GM12892 (cell line): ENCODE measurements around the gene ZNF511.

Source experiments
- POLR2AphosphoS5 ChIP-seq: IDR thresholded peaks from 2 replicates; pipeline ENCODE4 v1.6.1; 2011; ENCODE audit warnings: low read depth, low read length, control low read depth
- TAF1 ChIP-seq: IDR thresholded peaks from 2 replicates; pipeline ENCODE4 v1.6.1; 2011; ENCODE audit warnings: low read depth, mild to moderate bottlenecking, control low read depth, low read length, borderline replicate concordance

GRCh38 chr10:133294189-133294588, 14.5 kb upstream of the ZNF511 start:
- TF ChIP-seq TAF1 (no peak), POLR2AphosphoS5 (no peak)
